Testis (tissue), 3 donors: ENCODE measurements around the gene SYNE1. TPM values are rescaled to one million over a fixed set of nuclear protein-coding genes. Genes with fewer than 3 reads are reported as not detected.

Experiments
- DNase-seq: peaks from one replicate; pipeline ENCODE4 v3.0.0-alpha.2; 2019
- H3K27ac ChIP-seq, 2 donors: fragments of 200-600 bp; sonication (generic); one replicate each; pipeline ENCODE4 v1.5.1; 2019
- H3K27me3 ChIP-seq: fragments of 200-600 bp; sonication (generic); one replicate; pipeline ENCODE4 v1.5.1; 2019
- H3K36me3 ChIP-seq: fragments of 200-600 bp; sonication (generic); one replicate; pipeline ENCODE4 v1.5.1; 2017; ENCODE audit warnings: low read depth; ENCODE audit errors: missing control alignments
- H3K4me1 ChIP-seq: fragments of 200-600 bp; sonication (generic); one replicate; pipeline ENCODE4 v1.5.1; 2019
- H3K4me3 ChIP-seq, 2 donors: fragments of 200-600 bp; sonication (generic); one replicate each; pipeline ENCODE4 v1.5.1; 2017 to 2019
- H3K9me3 ChIP-seq: fragments of 200-600 bp; sonication (generic); one replicate; pipeline ENCODE4 v1.5.1; 2017
- POLR2A ChIP-seq: fragments of 450-650 bp; IDR thresholded peaks from one replicate; pipeline ENCODE4 v1.6.1; 2017; ENCODE audit warnings: antibody characterized with exemption, mild to moderate bottlenecking, moderate library complexity
- WGBS, 2 donors: methylation state at CpG; one replicate each; pipeline ENCODE4 v1.1.5; 2018; 5-methylcytosine and 5-hydroxymethylcytosine counted together
- intact Hi-C: fragments of 100-400 bp; cut with DNase I; formaldehyde crosslinking; loops from one replicate; pipeline ENCODE4 v1.15.1; 2023; ENCODE audit warnings: low total_unique reads
- polyA plus RNA-seq: library from polyadenylated mRNA; stranded (reverse); fragments of 350-450 nt; fragmentation: Illumina TruSeq; extraction: RNeasy Lipid Tissue Mini Kit (QIAGEN cat#74804); gene quantifications from one replicate; pipeline ENCODE4 v1.2.3, GENCODE V29; 2014; ENCODE audit warnings: low read depth, low replicate concordance; ENCODE audit not compliant: insufficient read depth
- total RNA-seq, 2 donors: library from RNA; depleted of rRNA; stranded (reverse); fragments of >200 nt; gene quantifications; one replicate each; pipeline ENCODE4 v1.2.3, GENCODE V29; 2016
- TF ChIP-seq, protein P1 (sequence below), 3 experiments: fragments of 450-650 bp in 2 of 3; fragments of 200-600 bp in 1 of 3; sonication (generic) in 1 of 3; IDR thresholded peaks; one replicate each; pipeline ENCODE4 v1.5.1; 2016 to 2019; ENCODE audit warnings: antibody characterized with exemption in 3 of 3, mild to moderate bottlenecking in 2 of 3, moderate library complexity in 1 of 3

The SYNE1 gene
- total and polyA plus RNA-seq, 3 donors from 2014 or later: 57.2 to 255 (median 228) TPM

DNA sequence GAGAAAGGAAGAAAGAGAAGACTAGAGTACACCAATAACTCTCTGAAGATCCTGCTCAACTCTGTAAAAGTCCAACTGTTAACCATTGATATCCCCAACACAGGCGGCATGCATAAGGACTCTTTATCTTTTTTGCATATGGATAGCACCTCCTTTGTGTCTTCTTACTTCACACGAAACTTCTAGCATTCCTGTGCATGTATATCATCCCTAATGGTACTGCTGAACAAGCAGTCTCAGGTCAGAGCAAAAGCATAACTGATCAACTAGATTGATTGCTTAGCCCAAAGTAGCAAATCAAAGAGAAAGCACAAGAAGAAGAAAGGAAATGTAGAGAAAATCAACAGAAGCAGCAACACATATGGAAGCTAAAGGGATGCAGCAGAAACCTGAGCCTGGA is 234.4 kb downstream of the SYNE1 start:
- H3K4me1 ChIP-seq: no peaks in the 10 kb centered on the region
- 82 to 86% methylated on average over 2 of the region's 2 CpGs for WGBS, 2 donors
- no peaks in the 10 kb centered on the region for H3K36me3 ChIP-seq
- intact Hi-C loops: no loop called here
- TF ChIP-seq, protein P1, sequence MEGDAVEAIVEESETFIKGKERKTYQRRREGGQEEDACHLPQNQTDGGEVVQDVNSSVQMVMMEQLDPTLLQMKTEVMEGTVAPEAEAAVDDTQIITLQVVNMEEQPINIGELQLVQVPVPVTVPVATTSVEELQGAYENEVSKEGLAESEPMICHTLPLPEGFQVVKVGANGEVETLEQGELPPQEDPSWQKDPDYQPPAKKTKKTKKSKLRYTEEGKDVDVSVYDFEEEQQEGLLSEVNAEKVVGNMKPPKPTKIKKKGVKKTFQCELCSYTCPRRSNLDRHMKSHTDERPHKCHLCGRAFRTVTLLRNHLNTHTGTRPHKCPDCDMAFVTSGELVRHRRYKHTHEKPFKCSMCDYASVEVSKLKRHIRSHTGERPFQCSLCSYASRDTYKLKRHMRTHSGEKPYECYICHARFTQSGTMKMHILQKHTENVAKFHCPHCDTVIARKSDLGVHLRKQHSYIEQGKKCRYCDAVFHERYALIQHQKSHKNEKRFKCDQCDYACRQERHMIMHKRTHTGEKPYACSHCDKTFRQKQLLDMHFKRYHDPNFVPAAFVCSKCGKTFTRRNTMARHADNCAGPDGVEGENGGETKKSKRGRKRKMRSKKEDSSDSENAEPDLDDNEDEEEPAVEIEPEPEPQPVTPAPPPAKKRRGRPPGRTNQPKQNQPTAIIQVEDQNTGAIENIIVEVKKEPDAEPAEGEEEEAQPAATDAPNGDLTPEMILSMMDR (IDR thresholded peaks at IDR 0.05): no peak
- TF ChIP-seq POLR2A: no peak
- no peak for DNase-seq
- H3K27ac ChIP-seq: no peak overlapping the region
- H3K27me3 ChIP-seq: no peaks in the 10 kb centered on the region
- H3K4me3 ChIP-seq: no peak overlapping the region
- H3K9me3 ChIP-seq: no peaks in the 10 kb centered on the region

DNA sequence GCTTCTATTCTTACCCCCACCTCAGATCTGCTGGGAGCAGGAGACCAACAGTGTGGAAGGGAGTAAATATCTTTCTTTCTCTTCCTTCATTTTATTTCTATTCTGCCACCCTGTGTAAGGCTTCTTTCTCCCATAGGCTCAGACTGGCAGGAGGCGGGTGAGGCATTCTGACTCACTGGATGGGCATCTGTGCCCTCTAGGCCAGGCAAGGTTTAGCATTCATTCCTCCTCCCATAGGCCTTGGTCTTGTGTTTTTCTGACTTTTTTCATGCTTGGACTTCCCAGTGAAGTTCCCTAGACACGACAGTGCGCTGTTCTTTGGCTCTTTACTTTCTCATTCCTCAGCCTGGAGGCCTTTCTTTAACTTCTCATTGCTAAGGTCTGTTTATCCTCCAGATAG is 235.2 kb downstream of the SYNE1 start:
- no peak for DNase-seq
- H3K9me3 ChIP-seq: no peaks in the 10 kb centered on the region
- TF ChIP-seq, protein P1 (IDR thresholded peaks at IDR 0.05): no peak
- TF ChIP-seq POLR2A: no peak
- intact Hi-C loops: no loop called here
- no peaks in the 10 kb centered on the region for H3K36me3 ChIP-seq
- H3K27ac ChIP-seq: no peak overlapping the region
- H3K4me1 ChIP-seq: no peaks in the 10 kb centered on the region
- 94 to 100% methylated on average over 3 of the region's 3 CpGs for WGBS, 2 donors
- no peaks in the 10 kb centered on the region for H3K27me3 ChIP-seq
- no peak overlapping the region for H3K4me3 ChIP-seq

DNA sequence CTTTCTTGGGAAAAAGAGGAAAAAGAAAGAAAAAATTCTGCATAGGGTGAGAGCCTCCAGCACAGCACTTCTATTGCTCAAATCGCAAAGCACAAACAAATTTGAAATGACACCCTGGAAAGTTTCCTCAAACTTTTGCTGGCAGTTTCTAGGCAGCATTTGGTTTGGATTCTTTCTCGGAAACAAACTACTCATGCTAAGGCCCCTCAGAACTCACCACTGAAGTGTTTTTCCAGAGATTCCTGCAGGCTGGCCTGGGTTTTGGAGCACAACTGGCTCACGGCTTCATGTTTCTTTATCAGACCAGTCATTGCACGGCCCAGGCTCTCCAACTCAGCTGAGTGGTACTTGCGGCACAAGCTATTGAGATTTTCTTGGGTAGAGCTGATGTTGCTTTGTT is 237.8 kb downstream of the SYNE1 start:
- Histone ChIP-seq H3K27me3 (no peaks in the 10 kb centered on the region), H3K36me3 (no peaks in the 10 kb centered on the region), H3K9me3 (no peaks in the 10 kb centered on the region), H3K4me3 (no peak overlapping the region), H3K4me1 (no peaks in the 10 kb centered on the region), H3K27ac (no peak overlapping the region)
- TF ChIP-seq, protein P1 (IDR thresholded peaks at IDR 0.05): no peak
- no peak for TF ChIP-seq POLR2A
- intact Hi-C loops: no loop called here
- DNase-seq: no peak
- 88 to 90% methylated on average over 5 of the region's 5 CpGs for WGBS, 2 donors

DNA sequence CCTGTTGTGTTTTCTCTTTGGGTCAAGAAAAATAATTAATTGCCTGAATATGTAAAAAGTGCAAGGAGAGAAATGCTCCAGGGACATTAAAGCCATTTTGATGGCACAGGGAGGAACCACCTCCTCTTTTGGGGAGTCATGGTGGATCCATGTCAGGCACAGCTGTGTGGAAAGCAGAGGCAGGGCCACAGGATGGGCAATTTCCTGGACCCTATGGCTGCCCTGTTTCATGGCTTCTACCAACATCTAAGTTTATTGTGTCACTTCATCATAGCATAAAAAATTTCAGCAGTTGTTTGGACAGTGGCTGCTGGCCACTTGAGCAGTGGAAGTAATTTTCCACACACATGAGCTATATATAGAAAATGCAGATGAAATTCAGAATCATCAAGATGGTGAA is 238.2 kb downstream of the SYNE1 start:
- DNase-seq: no peak
- no peak overlapping the region for H3K27ac ChIP-seq
- no peaks in the 10 kb centered on the region for H3K9me3 ChIP-seq
- no peaks in the 10 kb centered on the region for H3K4me1 ChIP-seq
- H3K36me3 ChIP-seq: no peaks in the 10 kb centered on the region
- H3K4me3 ChIP-seq: no peak overlapping the region
- intact Hi-C loops: no loop called here
- TF ChIP-seq, protein P1 (IDR thresholded peaks at IDR 0.05): no peak
- no peak for TF ChIP-seq POLR2A
- H3K27me3 ChIP-seq: no peaks in the 10 kb centered on the region

DNA sequence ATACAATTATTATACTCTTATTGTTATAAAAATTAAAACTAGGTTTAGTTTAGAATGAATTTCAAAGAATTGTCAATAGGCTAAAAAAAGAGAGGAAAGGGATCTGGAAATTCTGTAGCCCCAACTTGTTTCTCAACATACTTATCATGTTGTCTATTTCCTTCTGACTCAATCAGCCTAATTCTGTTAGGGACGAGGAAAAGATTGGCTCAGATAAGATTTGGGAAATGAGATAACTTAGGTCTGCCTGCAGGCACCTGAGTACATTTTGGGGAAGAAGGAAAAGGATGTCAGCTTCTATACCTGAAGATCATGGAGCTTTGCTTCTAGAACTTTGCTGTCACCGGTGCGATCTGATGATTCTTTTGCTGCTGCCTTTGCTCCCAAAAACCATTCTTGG is 238.8 kb downstream of the SYNE1 start:
- no peak for DNase-seq
- Histone ChIP-seq H3K27me3 (no peaks in the 10 kb centered on the region), H3K36me3 (no peaks in the 10 kb centered on the region), H3K27ac (no peak overlapping the region), H3K4me1 (no peaks in the 10 kb centered on the region), H3K9me3 (no peaks in the 10 kb centered on the region), H3K4me3 (no peak overlapping the region)
- 90 to 91% methylated on average over 3 of the region's 3 CpGs for WGBS, 2 donors
- no peak for TF ChIP-seq POLR2A
- TF ChIP-seq, protein P1 (IDR thresholded peaks at IDR 0.05): no peak
- intact Hi-C loops: no loop called here
